Fibroblast of lung (primary cell): ENCODE results near the gene CNTN4. TPM values are rescaled to one million over a fixed set of nuclear protein-coding genes. Genes with fewer than 3 reads are reported as not detected.
A peak's percentile ranks its signal among the peaks of the same experiment; 100 is the strongest.

Source experiments
- DNase-seq, 2 donors: peaks; one replicate each; pipeline versions ENCODE4 v3.0.0 to v3.0.0-alpha.2; 2010; ENCODE audit warnings: low read depth in 2 of 2
- H2AFZ ChIP-seq: 2 replicates; pipeline ENCODE4 v1.5.1; 2012; ENCODE audit warnings: low read length, control low read depth, inconsistent platforms
- H3K27ac ChIP-seq: 2 replicates; pipeline ENCODE4 v1.5.1; 2011; ENCODE audit warnings: low read length, control low read depth; ENCODE audit not compliant: insufficient read depth
- H3K27me3 ChIP-seq: 2 replicates; pipeline ENCODE4 v1.5.1; 2011; ENCODE audit warnings: mild to moderate bottlenecking, low read length; ENCODE audit not compliant: control insufficient read depth, insufficient read depth
- H3K36me3 ChIP-seq: 2 replicates; pipeline ENCODE4 v1.5.1; 2011; ENCODE audit warnings: low read length; ENCODE audit not compliant: control insufficient read depth, insufficient read depth
- H3K4me1 ChIP-seq: 2 replicates; pipeline ENCODE4 v1.5.1; 2011; ENCODE audit warnings: low read length; ENCODE audit not compliant: control insufficient read depth, insufficient read depth; ENCODE audit errors: extremely low read depth
- H3K4me2 ChIP-seq: 2 replicates; pipeline ENCODE4 v1.5.1; 2011; ENCODE audit warnings: low read length, control low read depth; ENCODE audit not compliant: insufficient read depth; ENCODE audit errors: extremely low read depth
- H3K4me3 ChIP-seq, 4 experiments: fragments of 200-600 bp in 1 of 4; sonication (generic) in 1 of 4; replicated peaks in 1 of 4; 2 replicates each; pipeline ENCODE4 v1.5.1; 2011 to 2016; ENCODE audit warnings: low read length in 4 of 4, low read depth in 3 of 4, mild to moderate bottlenecking in 3 of 4, control low read depth in 2 of 4, inconsistent platforms in 1 of 4, mixed read lengths in 1 of 4; ENCODE audit not compliant: insufficient read depth in 1 of 4; ENCODE audit errors: control extremely low read depth in 1 of 4
- H3K79me2 ChIP-seq: 2 replicates; pipeline ENCODE4 v1.5.1; 2012; ENCODE audit warnings: mild to moderate bottlenecking, low read length, inconsistent platforms; ENCODE audit not compliant: control insufficient read depth, insufficient read depth
- H3K9ac ChIP-seq: 2 replicates; pipeline ENCODE4 v1.5.1; 2011; ENCODE audit warnings: mild to moderate bottlenecking, low read length, control low read depth; ENCODE audit not compliant: insufficient read depth
- H3K9me3 ChIP-seq: 2 replicates; pipeline ENCODE4 v1.5.1; 2012; ENCODE audit warnings: low read depth, low read length; ENCODE audit not compliant: control insufficient read depth, insufficient read depth
- H4K20me1 ChIP-seq: 2 replicates; pipeline ENCODE4 v1.5.1; 2011; ENCODE audit warnings: low read length; ENCODE audit not compliant: control insufficient read depth, insufficient read depth; ENCODE audit errors: extremely low read depth
- CTCF ChIP-seq, 2 donors: IDR thresholded peaks in 1 of 2; conservative IDR thresholded peaks in 1 of 2; 1 replicate in 1 of 2; 2 replicates in 1 of 2; pipeline ENCODE4 v1.5.1; 2011 to 2012; ENCODE audit warnings: low read length in 2 of 2, control low read depth in 1 of 2, inconsistent platforms in 1 of 2, low read depth in 1 of 2, mild to moderate bottlenecking in 1 of 2
- EZH2 ChIP-seq: IDR thresholded peaks from 2 replicates; pipeline ENCODE4 v1.5.1; 2012; ENCODE audit warnings: low read length, control low read depth, mild to moderate bottlenecking; ENCODE audit errors: missing control alignments
- polyA plus RNA-seq, 2 donors: library from polyadenylated mRNA; depleted of rRNA in 1 of 2; stranded (reverse) in 1 of 2; unstranded in 1 of 2; fragments of >200 nt; gene quantifications; 2 replicates each; pipeline ENCODE4 v1.2.1, GENCODE V29; 2011 to 2012; ENCODE audit warnings: missing spikeins in 1 of 2
- total RNA-seq: library from RNA; depleted of rRNA; stranded (reverse); fragments of >200 nt; gene quantifications from 2 replicates; pipeline ENCODE4 v1.2.1, GENCODE V29; 2014

The CNTN4 gene
- total and polyA plus RNA-seq, 2 donors (not counting 1 experiment from before 2014, with no cell fraction given): 0.17 to 0.69 TPM

- H3K4me3 ChIP-seq: no peak overlapping the region
- no peak overlapping the region for H2AFZ ChIP-seq
- H3K4me2 ChIP-seq: no peak overlapping the region
- TF ChIP-seq EZH2 (no peak), CTCF (conservative IDR thresholded peaks at IDR 0.05 in 1 of 2, IDR thresholded peaks at IDR 0.05 in 1 of 2; ENCODE audit: low read depth in 1 of 2, low read length in 2 of 2) (no peak)
- H3K4me1 ChIP-seq: no peaks in the 10 kb centered on the region
- H3K36me3 ChIP-seq: no peaks in the 10 kb centered on the region
- no peak for DNase-seq
- H3K79me2 ChIP-seq: no peaks in the 10 kb centered on the region
- no peaks in the 10 kb centered on the region for H3K9me3 ChIP-seq
- no peaks in the 10 kb centered on the region for H4K20me1 ChIP-seq
- no peak overlapping the region for H3K9ac ChIP-seq
- no peaks in the 10 kb centered on the region for H3K27me3 ChIP-seq
- H3K27ac ChIP-seq: no peak overlapping the region
Observed at GRCh38 chr3:2870724-2871333, 772.2 kb downstream of the CNTN4 start.

GRCh38 chr3:2872884-2873283 is 774.2 kb downstream of the CNTN4 start:
- DNase-seq: peak in 1 of 2 donors; percentile 1

GRCh38 chr3:2873986-2874385 is 775.3 kb downstream of the CNTN4 start:
- H2AFZ ChIP-seq: no peak overlapping the region
- no peak overlapping the region for H3K4me2 ChIP-seq
- DNase-seq: no peak
- H3K9me3 ChIP-seq: no peaks in the 10 kb centered on the region
- no peaks in the 10 kb centered on the region for H3K27me3 ChIP-seq
- no peaks in the 10 kb centered on the region for H3K79me2 ChIP-seq
- TF ChIP-seq CTCF (conservative IDR thresholded peaks at IDR 0.05 in 1 of 2, IDR thresholded peaks at IDR 0.05 in 1 of 2; ENCODE audit: low read depth in 1 of 2, low read length in 2 of 2): no peak
- no peak overlapping the region for H3K27ac ChIP-seq
- no peak overlapping the region for H3K4me3 ChIP-seq
- H3K36me3 ChIP-seq: no peaks in the 10 kb centered on the region
- H3K9ac ChIP-seq: no peak overlapping the region
- no peaks in the 10 kb centered on the region for H4K20me1 ChIP-seq
- no peaks in the 10 kb centered on the region for H3K4me1 ChIP-seq

More at GRCh38 chr3:2872884-2873283, 774.2 kb downstream of the CNTN4 start:
- Histone ChIP-seq H3K27ac (no peak overlapping the region), H3K4me3 (no peak overlapping the region), H4K20me1 (no peaks in the 10 kb centered on the region), H3K9ac (no peak overlapping the region), H2AFZ (no peak overlapping the region), H3K36me3 (no peaks in the 10 kb centered on the region), H3K4me2 (no peak overlapping the region), H3K9me3 (no peaks in the 10 kb centered on the region), H3K4me1 (no peaks in the 10 kb centered on the region), H3K27me3 (no peaks in the 10 kb centered on the region), H3K79me2 (no peaks in the 10 kb centered on the region)
- TF ChIP-seq CTCF (conservative IDR thresholded peaks at IDR 0.05 in 1 of 2, IDR thresholded peaks at IDR 0.05 in 1 of 2; ENCODE audit: low read depth in 1 of 2, low read length in 2 of 2): no peak
- TF ChIP-seq EZH2: no peak
